ENCODE data around the gene ENOX1. TPM values are rescaled to one million over a fixed set of nuclear protein-coding genes. Genes with fewer than 3 reads are reported as not detected.

Gene ENOX1
- total RNA-seq, 6 experiments from 2014 or later, result 0.50 to 3.2 (median 0.64) TPM

DNA sequence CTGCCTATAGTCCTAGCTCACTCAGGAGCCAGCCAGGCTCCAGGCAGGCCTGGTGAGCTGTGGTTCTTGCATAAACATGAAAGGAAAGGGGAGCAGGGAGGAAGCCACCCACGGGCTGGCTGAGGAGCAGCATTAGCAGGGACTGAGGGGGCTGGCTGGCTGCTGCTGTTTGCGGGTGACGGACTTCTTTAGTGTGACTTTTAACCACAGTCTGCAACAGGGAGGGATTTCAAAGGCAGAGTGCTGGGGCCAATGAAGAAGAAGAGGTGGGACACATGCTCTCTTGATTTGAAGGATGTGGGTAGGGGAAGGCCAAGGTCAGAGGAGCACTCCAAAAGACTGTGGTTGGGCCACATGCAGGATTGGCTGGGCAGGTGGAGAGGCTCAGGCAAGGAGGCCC lies 540.4 kb downstream of the ENOX1 start:
- DNase-seq, result no peak
- peaks cover 54% of the 10 kb centered on the region for H3K4me1 Mint-ChIP-seq (ENCODE audit: low read depth)
- H3K27me3 Mint-ChIP-seq (ENCODE audit: insufficient read depth), result no peaks in the 10 kb centered on the region
- H3K9me3 Mint-ChIP-seq, result no peaks in the 10 kb centered on the region
- no peak overlapping the region for H3K4me3 Mint-ChIP-seq
- peaks cover 5% of the 10 kb centered on the region; the same call in 1 of the 2 replicates for H3K36me3 Mint-ChIP-seq (ENCODE audit: low read depth)
- peak overlapping the region; percentile 90; the same call in 1 of the 2 replicates for H3K27ac Mint-ChIP-seq
- TF ChIP-seq, protein P1, sequence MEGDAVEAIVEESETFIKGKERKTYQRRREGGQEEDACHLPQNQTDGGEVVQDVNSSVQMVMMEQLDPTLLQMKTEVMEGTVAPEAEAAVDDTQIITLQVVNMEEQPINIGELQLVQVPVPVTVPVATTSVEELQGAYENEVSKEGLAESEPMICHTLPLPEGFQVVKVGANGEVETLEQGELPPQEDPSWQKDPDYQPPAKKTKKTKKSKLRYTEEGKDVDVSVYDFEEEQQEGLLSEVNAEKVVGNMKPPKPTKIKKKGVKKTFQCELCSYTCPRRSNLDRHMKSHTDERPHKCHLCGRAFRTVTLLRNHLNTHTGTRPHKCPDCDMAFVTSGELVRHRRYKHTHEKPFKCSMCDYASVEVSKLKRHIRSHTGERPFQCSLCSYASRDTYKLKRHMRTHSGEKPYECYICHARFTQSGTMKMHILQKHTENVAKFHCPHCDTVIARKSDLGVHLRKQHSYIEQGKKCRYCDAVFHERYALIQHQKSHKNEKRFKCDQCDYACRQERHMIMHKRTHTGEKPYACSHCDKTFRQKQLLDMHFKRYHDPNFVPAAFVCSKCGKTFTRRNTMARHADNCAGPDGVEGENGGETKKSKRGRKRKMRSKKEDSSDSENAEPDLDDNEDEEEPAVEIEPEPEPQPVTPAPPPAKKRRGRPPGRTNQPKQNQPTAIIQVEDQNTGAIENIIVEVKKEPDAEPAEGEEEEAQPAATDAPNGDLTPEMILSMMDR (IDR thresholded peaks at IDR 0.05), result no peak

DNA sequence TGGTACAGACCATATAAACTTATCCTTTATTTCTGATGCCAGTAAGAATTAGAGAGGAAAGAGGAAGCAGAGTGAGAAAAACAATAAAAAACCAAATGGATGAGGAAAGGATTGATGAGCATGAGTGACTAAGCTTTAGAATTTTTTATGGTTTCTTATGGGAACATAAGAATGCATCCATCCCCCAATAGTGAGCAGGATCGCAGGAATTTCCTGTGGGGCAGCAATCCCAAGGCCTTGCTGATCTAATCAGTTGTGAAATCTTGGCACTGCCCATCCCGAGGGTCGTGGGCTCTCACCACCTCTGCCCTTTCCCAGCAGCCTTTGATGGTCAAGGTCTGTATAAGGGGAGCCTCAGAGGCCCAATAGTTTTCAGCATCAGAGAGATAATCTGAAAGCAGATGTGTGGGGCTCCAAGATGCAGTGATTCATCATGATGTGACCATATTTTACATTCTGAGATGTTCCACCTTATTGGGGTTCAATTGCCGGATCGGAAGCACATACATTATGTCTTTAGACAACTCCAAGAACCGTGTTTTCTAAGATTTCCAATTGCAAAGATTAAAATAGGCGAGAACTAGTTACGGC lies 541.3 kb downstream of the ENOX1 start:
- H3K27ac Mint-ChIP-seq, result peak overlapping the region; percentile 90
- H3K36me3 Mint-ChIP-seq (ENCODE audit: low read depth), result peaks cover 5% of the 10 kb centered on the region; the same call in 1 of the 2 replicates
- peaks cover 63% of the 10 kb centered on the region for H3K4me1 Mint-ChIP-seq (ENCODE audit: low read depth)
- no peaks in the 10 kb centered on the region for H3K27me3 Mint-ChIP-seq (ENCODE audit: insufficient read depth)
- peak; percentile 74 for DNase-seq
- no peaks in the 10 kb centered on the region for H3K9me3 Mint-ChIP-seq
- TF ChIP-seq, protein P1 (IDR thresholded peaks at IDR 0.05), result no peak
- peak overlapping the region; percentile 54 for H3K4me3 Mint-ChIP-seq

- Mint-ChIP-seq H3K27ac (peak overlapping the region; percentile 90), H3K27me3 (ENCODE audit: insufficient read depth) (no peaks in the 10 kb centered on the region), H3K36me3 (ENCODE audit: low read depth) (peaks cover 5% of the 10 kb centered on the region; the same call in 1 of the 2 replicates), H3K9me3 (no peaks in the 10 kb centered on the region), H3K4me1 (ENCODE audit: low read depth) (peaks cover 73% of the 10 kb centered on the region), H3K4me3 (0 out of 2 replicates have a peak overlapping the region, but pooled peaks have one; percentile 54)
- no peak for DNase-seq
- TF ChIP-seq, protein P1 (IDR thresholded peaks at IDR 0.05), result no peak
Measured at GRCh38 chr13:43244481-43244880, 542.3 kb downstream of the ENOX1 start.

GRCh38 chr13:43243711-43244110 lies 543.1 kb downstream of the ENOX1 start:
- H3K27ac Mint-ChIP-seq, result no peak overlapping the region; the same call in 1 of the 2 replicates
- no peak overlapping the region; the same call in 1 of the 2 replicates for H3K4me3 Mint-ChIP-seq
- no peak for DNase-seq
- TF ChIP-seq, protein P1 (IDR thresholded peaks at IDR 0.05), result no peak
- peaks cover 75% of the 10 kb centered on the region for H3K4me1 Mint-ChIP-seq (ENCODE audit: low read depth)
- H3K27me3 Mint-ChIP-seq (ENCODE audit: insufficient read depth), result no peaks in the 10 kb centered on the region
- H3K36me3 Mint-ChIP-seq (ENCODE audit: low read depth), result peaks cover 5% of the 10 kb centered on the region; the same call in 1 of the 2 replicates
- H3K9me3 Mint-ChIP-seq, result no peaks in the 10 kb centered on the region

DNA sequence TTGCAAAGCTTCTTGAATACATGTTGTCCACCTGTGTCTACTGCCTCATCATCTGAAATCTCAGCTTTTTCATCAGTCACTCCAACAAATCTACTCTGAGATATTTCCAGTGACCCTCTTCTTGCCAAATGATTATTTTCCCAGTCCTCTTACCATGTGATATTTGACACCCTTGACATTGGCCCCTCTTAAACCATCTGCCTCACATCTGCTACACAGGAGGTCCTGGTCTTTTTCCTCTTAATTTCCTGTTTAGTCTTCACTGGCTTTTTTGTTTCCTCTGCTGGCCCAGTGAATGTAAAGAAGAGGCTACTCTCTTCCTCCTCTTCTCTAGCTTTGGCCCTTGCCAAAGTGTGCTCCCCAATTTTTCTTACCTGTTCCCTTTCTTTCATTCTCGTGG lies 544.7 kb downstream of the ENOX1 start:
- TF ChIP-seq, protein P1 (IDR thresholded peaks at IDR 0.05), result no peak
- Mint-ChIP-seq H3K9me3 (no peaks in the 10 kb centered on the region), H3K4me3 (no peak overlapping the region), H3K4me1 (ENCODE audit: low read depth) (peaks cover 91% of the 10 kb centered on the region), H3K27ac (no peak overlapping the region), H3K27me3 (ENCODE audit: insufficient read depth) (no peaks in the 10 kb centered on the region), H3K36me3 (ENCODE audit: low read depth) (peaks cover 5% of the 10 kb centered on the region; the same call in 1 of the 2 replicates)
- no peak for DNase-seq
